Mesenchymal stem cell (in vitro differentiated cells and primary cell): ENCODE measurements around the gene APMAP.

Experiments
- DNase-seq: peaks from one replicate; pipeline ENCODE4 v3.0.0-alpha.2; 2013
- H2AFZ ChIP-seq: one replicate; pipeline ENCODE4 v1.6.1; 2013; ENCODE audit warnings: low read depth, mild to moderate bottlenecking, control low read depth, inconsistent platforms, low read length, moderate library complexity
- H2AK5ac ChIP-seq: 2 replicates; pipeline ENCODE4 v1.6.1; 2013; ENCODE audit warnings: low read length, moderate library complexity, mild to moderate bottlenecking, inconsistent platforms; ENCODE audit not compliant: severe bottlenecking
- H2BK120ac ChIP-seq: one replicate; pipeline ENCODE4 v1.6.1; 2013; ENCODE audit warnings: low read depth, mild to moderate bottlenecking, inconsistent platforms, low read length, moderate library complexity
- H2BK12ac ChIP-seq, 2 experiments: one replicate each; pipeline ENCODE4 v1.6.1; 2013; ENCODE audit warnings: inconsistent platforms in 2 of 2, low read length in 2 of 2, mild to moderate bottlenecking in 2 of 2, moderate library complexity in 2 of 2, control low read depth in 1 of 2
- H2BK15ac ChIP-seq: one replicate; pipeline ENCODE4 v1.6.1; 2013; ENCODE audit warnings: mild to moderate bottlenecking, low read depth, inconsistent platforms; ENCODE audit not compliant: poor library complexity, severe bottlenecking
- H2BK5ac ChIP-seq: 2 replicates; pipeline ENCODE4 v1.6.1; 2013; ENCODE audit warnings: low read depth, mild to moderate bottlenecking, low read length, control low read depth, inconsistent platforms; ENCODE audit not compliant: poor library complexity, severe bottlenecking
- H3K14ac ChIP-seq, 2 experiments: one replicate each; pipeline ENCODE4 v1.6.1; 2013; ENCODE audit warnings: inconsistent platforms in 2 of 2, low read length in 2 of 2, control low read depth in 1 of 2, mild to moderate bottlenecking in 1 of 2, moderate library complexity in 1 of 2
- H3K18ac ChIP-seq, 2 experiments: one replicate each; pipeline ENCODE4 v1.6.1; 2013; ENCODE audit warnings: inconsistent platforms in 2 of 2, low read length in 2 of 2, control low read depth in 1 of 2, low read depth in 1 of 2, mild to moderate bottlenecking in 1 of 2
- H3K23ac ChIP-seq, 2 experiments: one replicate each; pipeline ENCODE4 v1.6.1; 2013; ENCODE audit warnings: inconsistent platforms in 2 of 2, low read length in 2 of 2, mild to moderate bottlenecking in 2 of 2, moderate library complexity in 2 of 2, control low read depth in 1 of 2
- H3K27ac ChIP-seq: 2 replicates; pipeline ENCODE4 v1.5.1; 2013; ENCODE audit warnings: mild to moderate bottlenecking, moderate library complexity, low read length, control low read depth, inconsistent platforms; ENCODE audit not compliant: poor library complexity, severe bottlenecking
- H3K27me3 ChIP-seq, 2 experiments: 2 replicates each; pipeline versions ENCODE4 v1.6.1 to v1.7.0; 2013; ENCODE audit warnings: low read length in 2 of 2, mild to moderate bottlenecking in 2 of 2, moderate library complexity in 2 of 2, control low read depth in 1 of 2, inconsistent platforms in 1 of 2; ENCODE audit not compliant: control insufficient read depth in 1 of 2, insufficient read depth in 1 of 2
- H3K36me3 ChIP-seq, 2 experiments: 2 replicates each; pipeline versions ENCODE4 v1.6.1 to v1.7.0; 2013; ENCODE audit warnings: low read length in 2 of 2, control low read depth in 1 of 2, inconsistent platforms in 1 of 2, low read depth in 1 of 2, mild to moderate bottlenecking in 1 of 2; ENCODE audit not compliant: insufficient read depth in 2 of 2, control insufficient read depth in 1 of 2
- H3K4ac ChIP-seq, 2 experiments: one replicate each; pipeline ENCODE4 v1.6.1; 2013; ENCODE audit warnings: inconsistent platforms in 2 of 2, low read length in 2 of 2, mild to moderate bottlenecking in 2 of 2, moderate library complexity in 2 of 2, control low read depth in 1 of 2, low read depth in 1 of 2
- H3K4me1 ChIP-seq: 2 replicates; pipeline ENCODE4 v1.6.1; 2013; ENCODE audit warnings: low read depth, low read length, control low read depth; ENCODE audit not compliant: control insufficient read depth, insufficient read depth
- H3K4me2 ChIP-seq: 2 replicates; pipeline ENCODE4 v1.6.1; 2013; ENCODE audit warnings: low read length, mild to moderate bottlenecking, inconsistent platforms; ENCODE audit not compliant: poor library complexity, severe bottlenecking
- H3K4me3 ChIP-seq, 2 experiments: 2 replicates each; pipeline versions ENCODE4 v1.5.1 to v1.7.0; 2013; ENCODE audit warnings: low read length in 2 of 2, mild to moderate bottlenecking in 2 of 2, control low read depth in 1 of 2, low read depth in 1 of 2; ENCODE audit not compliant: insufficient read depth in 1 of 2
- H3K79me1 ChIP-seq: replicated peaks from 2 replicates; pipeline ENCODE4 v1.6.1; 2013; ENCODE audit warnings: mild to moderate bottlenecking, control low read depth, low read length, inconsistent platforms; ENCODE audit not compliant: poor library complexity, severe bottlenecking
- H3K9ac ChIP-seq: 2 replicates; pipeline ENCODE4 v1.7.0; 2013; ENCODE audit warnings: mild to moderate bottlenecking, low read length, moderate library complexity
- H3K9me3 ChIP-seq: 2 replicates; pipeline ENCODE4 v1.7.0; 2013; ENCODE audit warnings: mild to moderate bottlenecking, low read length; ENCODE audit not compliant: control insufficient read depth
- H4K8ac ChIP-seq: one replicate; pipeline ENCODE4 v1.6.1; 2013; ENCODE audit warnings: inconsistent platforms, mild to moderate bottlenecking, low read length, moderate library complexity
- H4K91ac ChIP-seq: one replicate; pipeline ENCODE4 v1.6.1; 2013; ENCODE audit warnings: mild to moderate bottlenecking, low read length, inconsistent platforms
- WGBS: methylation state at CpG from one replicate; pipeline ENCODE4 v1.1.7; 2013; ENCODE audit warnings: mixed read lengths; 5-methylcytosine and 5-hydroxymethylcytosine counted together

Gene APMAP

DNA sequence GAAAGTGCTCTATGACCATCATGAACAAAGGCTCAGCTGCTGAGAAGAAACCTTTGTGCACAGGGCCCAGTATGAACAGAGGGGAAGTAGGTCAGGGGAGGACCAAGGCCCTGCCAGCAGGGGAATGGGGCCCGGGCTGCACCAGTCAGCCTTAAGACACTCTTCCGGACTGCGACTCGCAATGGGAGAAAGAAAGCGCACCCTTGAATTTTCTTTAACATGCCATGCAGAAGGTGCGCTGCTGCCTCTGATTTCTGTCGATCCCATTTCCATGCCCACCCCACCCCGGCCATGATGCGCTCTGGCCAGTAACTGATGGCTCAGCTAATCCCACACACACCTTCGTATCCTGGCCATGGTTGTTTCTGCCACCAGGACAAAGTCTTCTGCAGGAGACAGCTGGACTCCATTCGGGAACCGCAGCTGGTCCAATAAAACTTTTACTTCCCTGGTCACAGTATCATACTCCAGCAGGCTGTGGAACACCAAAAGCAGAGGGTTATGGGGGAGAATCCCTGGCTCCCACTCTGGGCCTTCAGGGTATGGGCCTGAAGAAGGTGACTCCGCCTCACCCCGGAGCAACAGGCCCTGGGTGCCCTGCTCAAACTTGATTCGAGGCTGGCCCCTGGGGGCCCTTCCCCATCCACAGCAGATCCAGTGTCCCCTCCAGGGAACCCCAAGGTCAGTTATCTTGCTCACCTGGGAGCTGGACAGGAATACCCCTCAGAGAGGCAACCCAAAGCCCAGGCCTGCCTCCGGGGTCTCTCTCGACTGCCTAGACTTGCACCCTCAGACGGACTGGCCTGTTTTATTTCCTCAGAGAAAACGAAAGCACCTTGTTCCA, 23.1 kb downstream of the APMAP start:
- DNase-seq: no peak
- Histone ChIP-seq H3K4me2 (no peak overlapping the region), H3K36me3 (peaks cover 69 to 83% of the 10 kb centered on the region in 2 experiments), H2AFZ (no peak overlapping the region), H3K4me1 (no peaks in the 10 kb centered on the region), H3K18ac (no peak overlapping the region), H3K9me3 (no peaks in the 10 kb centered on the region), H4K8ac (no peak overlapping the region), H3K4me3 (no peak overlapping the region), H3K23ac (no peak overlapping the region), H3K27ac (no peak overlapping the region), H2BK15ac (no peak overlapping the region), H2BK120ac (no peak overlapping the region), H2BK5ac (no peak overlapping the region), H4K91ac (no peak overlapping the region), H3K79me1 (peaks cover 23% of the 10 kb centered on the region), H3K14ac (no peak overlapping the region), H3K9ac (no peak overlapping the region), H2BK12ac (no peak overlapping the region), H3K4ac (no peak overlapping the region), H3K27me3 (no peaks in the 10 kb centered on the region), H2AK5ac (no peak overlapping the region)
- 96% methylated on average over 19 of the region's 19 CpGs for WGBS

DNA sequence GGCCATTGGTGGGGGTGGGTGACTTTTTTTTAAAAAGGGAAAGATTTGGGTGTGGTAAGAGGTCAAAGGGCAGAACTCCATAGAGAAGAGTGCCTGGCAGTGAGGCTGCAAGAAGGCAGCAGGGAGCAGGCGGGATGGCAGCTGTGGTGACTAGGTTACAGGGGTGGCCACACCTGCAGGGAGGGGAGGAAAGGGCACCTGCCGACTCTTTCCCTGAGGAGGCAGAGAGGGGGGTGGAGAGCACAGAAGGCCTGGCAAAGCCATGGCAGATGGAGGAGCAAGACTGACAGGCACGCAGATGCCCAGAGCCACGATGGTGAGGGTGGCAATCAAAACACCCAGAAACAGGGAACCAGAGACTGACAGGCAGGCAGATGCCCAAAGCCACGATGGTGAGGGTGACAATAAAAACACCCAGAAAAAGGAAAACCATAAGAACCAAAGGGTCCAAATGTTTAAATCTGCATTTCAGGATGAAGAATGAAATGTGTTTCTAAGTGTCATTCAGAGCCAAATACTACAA, 24.2 kb downstream of the APMAP start:
- Histone ChIP-seq H3K27ac (no peak overlapping the region), H3K9ac (no peak overlapping the region), H3K4ac (no peak overlapping the region), H3K18ac (no peak overlapping the region), H3K4me3 (no peak overlapping the region), H3K4me2 (no peak overlapping the region), H2AK5ac (no peak overlapping the region), H2BK5ac (no peak overlapping the region), H2BK120ac (no peak overlapping the region), H3K9me3 (no peaks in the 10 kb centered on the region), H3K36me3 (peaks cover 77 to 89% of the 10 kb centered on the region in 2 experiments), H3K4me1 (no peaks in the 10 kb centered on the region), H2BK12ac (no peak overlapping the region), H3K27me3 (no peaks in the 10 kb centered on the region), H3K23ac (no peak overlapping the region), H4K8ac (no peak overlapping the region), H2AFZ (no peak overlapping the region), H2BK15ac (no peak overlapping the region), H3K79me1 (peaks cover 23% of the 10 kb centered on the region), H3K14ac (no peak overlapping the region), H4K91ac (no peak overlapping the region)
- 97% methylated on average over 4 of the region's 5 CpGs for WGBS
- no peak for DNase-seq

DNA sequence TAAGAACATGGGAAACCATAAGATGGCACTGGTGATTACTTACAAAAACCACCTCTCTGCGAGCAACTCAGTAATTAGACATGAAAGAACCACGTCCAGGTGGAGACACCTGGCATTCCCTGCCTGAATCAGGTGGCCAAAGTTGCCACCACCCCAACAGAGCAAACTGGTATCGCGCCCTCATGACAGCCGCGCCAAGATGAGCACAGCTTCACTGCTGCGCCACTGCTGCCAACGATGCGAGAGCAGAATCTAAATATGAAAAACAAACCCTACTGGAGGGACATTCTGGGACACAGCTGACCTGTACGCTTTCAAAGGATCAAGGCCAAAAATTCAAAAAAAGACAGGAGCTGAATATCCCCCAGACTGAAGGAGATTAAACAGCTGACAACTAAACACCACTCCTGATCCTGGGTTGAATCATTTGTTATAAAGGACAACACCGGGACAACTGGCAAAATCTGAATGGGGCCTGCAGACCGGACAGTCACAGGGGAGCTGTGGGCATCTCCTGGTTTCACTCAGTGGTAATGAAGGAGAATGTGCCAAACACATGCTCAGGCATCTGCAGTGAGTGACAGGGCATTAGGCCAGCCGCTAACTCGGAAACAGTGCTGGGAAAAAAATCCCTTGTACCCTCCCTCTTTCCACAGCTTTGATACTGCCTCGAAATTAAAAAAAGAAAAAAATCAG, 26.1 kb downstream of the APMAP start:
- H3K9me3 ChIP-seq: no peaks in the 10 kb centered on the region
- no peak overlapping the region for H2AK5ac ChIP-seq
- peaks cover 77 to 83% of the 10 kb centered on the region in 2 experiments for H3K36me3 ChIP-seq
- H3K4ac ChIP-seq: no peak overlapping the region
- H2BK12ac ChIP-seq: no peak overlapping the region
- peaks cover 16% of the 10 kb centered on the region for H3K79me1 ChIP-seq
- H3K23ac ChIP-seq: no peak overlapping the region
- 98% methylated on average over 15 of the region's 15 CpGs for WGBS
- no peak for DNase-seq
- H3K27me3 ChIP-seq: no peaks in the 10 kb centered on the region
- no peak overlapping the region for H2BK15ac ChIP-seq
- no peak overlapping the region for H4K91ac ChIP-seq
- no peak overlapping the region for H4K8ac ChIP-seq
- no peak overlapping the region for H2AFZ ChIP-seq
- peak overlapping the region in 1 of 2 experiments; percentile 4 for H3K4me3 ChIP-seq
- no peak overlapping the region for H3K4me2 ChIP-seq
- no peak overlapping the region for H3K18ac ChIP-seq
- H3K9ac ChIP-seq: no peak overlapping the region
- no peak overlapping the region for H3K27ac ChIP-seq
- H3K14ac ChIP-seq: no peak overlapping the region
- no peaks in the 10 kb centered on the region for H3K4me1 ChIP-seq
- H2BK120ac ChIP-seq: no peak overlapping the region
- H2BK5ac ChIP-seq: no peak overlapping the region
